ENCODE measurements around the gene ORMDL3.

The ORMDL3 gene, protein sequence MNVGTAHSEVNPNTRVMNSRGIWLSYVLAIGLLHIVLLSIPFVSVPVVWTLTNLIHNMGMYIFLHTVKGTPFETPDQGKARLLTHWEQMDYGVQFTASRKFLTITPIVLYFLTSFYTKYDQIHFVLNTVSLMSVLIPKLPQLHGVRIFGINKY

DNA sequence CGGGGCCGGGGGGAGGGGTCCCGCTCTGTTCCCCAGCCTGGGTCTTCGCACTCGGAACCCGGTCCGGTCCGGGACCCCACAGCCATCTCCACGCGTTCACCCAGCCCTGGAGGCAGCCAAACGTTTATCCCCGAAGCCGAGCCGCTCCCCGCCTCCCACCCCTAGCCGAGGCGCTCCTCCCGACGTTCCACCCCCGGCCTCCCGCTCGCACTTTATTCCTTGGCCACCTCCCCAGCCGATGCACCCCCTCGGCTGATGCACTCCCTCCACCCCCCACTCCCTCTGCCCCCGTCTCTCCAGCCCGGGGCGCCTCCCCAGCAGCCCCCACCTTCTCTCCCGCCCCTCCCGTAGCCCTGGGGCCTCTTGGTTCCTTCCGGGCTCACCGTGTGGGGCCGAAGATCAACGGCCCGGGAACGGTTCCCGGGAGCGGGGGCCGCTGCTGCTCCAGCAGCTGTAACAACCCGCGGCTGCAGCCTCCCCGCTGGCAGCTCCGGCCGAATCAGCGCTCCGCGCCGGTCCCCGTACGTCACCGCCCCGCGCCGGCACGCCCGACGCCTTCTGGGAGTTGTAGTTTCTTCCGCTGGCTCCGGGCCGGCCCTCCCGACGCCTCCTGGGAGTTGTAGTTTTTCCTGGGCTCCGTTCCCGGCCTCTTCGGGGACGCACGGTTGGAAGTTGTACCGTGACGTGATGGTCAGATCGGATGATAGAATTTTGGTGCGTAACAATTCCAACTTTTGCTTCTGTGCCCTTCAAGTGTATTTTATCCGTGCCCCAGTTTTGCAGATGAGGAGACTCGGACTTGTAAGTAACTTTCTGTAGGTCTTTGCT, at the start of gene ORMDL3, which contains the start of gene LRRC3C:
TSS of gene ORMDL3 (minus strand) at position 501 of the 828 bp plus-strand sequence. CDS start 3,398 bp downstream, outside the sequence.
TSS of gene LRRC3C (plus strand) at position 632 of the 828 bp plus-strand sequence. CDS start 13,792 bp downstream, outside the sequence.
- DNase-seq, result peak; percentile 94

GRCh38 chr17:39975801-39976200, 48.4 kb upstream of the ORMDL3 start:
- DNase-seq, result no peak

- DNase-seq, result no peak
These were observed 47.0 kb upstream of the ORMDL3 start for GRCh38 chr17:39974433-39974832.

- no peak for DNase-seq
These were observed 46.1 kb upstream of the ORMDL3 start for GRCh38 chr17:39973496-39973895.

DNA sequence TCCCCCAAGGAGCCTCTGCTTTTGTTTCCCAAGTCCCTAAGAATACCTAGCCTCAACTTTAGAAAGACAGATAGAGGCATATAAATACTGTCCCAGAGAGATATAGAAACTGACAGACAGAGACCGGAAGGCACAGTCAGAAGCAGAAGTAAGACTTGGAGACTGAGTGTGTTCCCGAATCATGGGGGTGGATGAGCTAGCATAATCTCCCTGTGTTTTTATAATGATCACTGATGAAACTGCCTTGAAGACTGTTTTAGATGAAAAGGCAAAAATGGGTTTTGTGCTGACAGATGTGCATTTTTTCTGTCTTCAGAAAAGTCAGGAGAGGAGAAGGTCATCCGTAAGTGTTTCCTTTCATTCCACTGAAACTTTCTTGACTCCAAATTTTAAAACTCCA, 44.9 kb upstream of the ORMDL3 start:
- DNase-seq, result no peak

GRCh38 chr17:39971076-39971603, 43.7 kb upstream of the ORMDL3 start:
- no peak for DNase-seq

DNA sequence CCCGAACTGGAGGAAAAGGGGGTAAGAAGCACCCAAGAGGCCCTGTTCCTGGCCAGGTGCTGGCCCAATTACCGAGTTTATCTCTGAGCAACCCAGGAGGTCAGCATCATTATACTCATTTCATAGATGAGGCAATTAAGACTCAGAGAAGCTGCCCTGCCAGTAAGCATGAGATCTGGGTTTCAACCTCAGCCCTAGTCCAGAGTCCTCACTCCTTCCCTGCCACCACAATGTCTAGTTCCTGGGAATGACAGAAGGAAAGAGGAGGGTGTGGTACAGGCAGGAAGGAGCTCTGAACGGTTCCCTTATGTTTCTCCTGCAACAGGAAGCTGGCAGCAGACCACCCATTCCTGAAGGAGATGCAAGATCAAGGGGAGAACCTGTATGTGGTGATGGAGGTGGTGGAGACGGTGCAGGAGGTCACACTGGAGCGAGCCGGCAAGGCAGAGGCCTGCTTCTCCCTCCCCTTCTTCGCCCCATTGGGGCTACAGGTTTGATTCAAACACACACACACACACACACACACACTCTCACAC, 42.8 kb upstream of the ORMDL3 start:
- DNase-seq, result no peak

DNA sequence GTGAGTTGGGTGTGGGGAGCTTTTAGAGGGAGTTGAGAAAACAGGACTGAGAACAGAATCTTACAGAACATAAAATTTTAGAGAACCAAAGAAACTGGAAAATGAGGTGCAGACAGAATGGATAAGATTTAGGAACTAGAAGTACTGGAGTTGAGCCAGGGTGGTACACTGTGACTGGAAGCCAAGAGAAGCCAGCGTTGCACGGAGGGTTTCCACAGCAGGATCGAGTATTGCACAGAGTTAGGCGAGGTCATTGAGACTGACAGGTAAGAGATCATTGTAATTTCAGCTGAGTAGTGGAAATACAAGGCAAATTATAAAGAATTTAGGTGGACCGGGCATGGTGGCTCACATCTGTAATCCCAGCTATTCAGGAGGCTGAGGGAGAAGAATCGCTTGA, 42.0 kb upstream of the ORMDL3 start:
- DNase-seq, result no peak

GRCh38 chr17:39968761-39969160, 41.4 kb upstream of the ORMDL3 start:
- no peak for DNase-seq

DNA sequence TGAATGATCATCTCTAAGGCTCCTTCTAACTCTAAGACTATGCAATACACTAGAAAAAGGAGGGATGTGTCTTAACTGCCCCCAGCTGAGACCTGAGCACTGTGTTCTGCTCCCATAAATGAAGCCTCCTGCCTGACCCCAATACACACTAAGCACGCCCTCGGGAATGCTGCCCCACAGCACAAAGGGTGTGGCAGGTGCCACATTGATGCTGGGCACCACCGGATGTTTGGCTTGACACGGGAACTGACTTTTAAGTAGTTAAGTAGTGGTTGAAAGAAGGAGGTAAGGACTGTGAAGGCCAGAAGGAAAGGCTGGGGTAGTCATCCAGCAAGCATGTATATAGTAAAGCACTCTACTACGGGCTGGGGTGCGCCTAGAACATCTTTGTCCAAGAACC, 39.4 kb upstream of the ORMDL3 start:
- no peak for DNase-seq

GRCh38 chr17:39965017-39965699, 37.8 kb upstream of the ORMDL3 start:
- DNase-seq, result no peak

- DNase-seq, result peak; percentile 45
These were observed 36.4 kb upstream of the ORMDL3 start for GRCh38 chr17:39963829-39964228.

GRCh38 chr17:39962642-39963220, 35.3 kb upstream of the ORMDL3 start, which contains the start of gene GSDMA:
TSS of gene GSDMA (plus strand) at chr17:39963004. CDS start at chr17:39965688, 2,684 bp downstream.
- no peak for DNase-seq

DNA sequence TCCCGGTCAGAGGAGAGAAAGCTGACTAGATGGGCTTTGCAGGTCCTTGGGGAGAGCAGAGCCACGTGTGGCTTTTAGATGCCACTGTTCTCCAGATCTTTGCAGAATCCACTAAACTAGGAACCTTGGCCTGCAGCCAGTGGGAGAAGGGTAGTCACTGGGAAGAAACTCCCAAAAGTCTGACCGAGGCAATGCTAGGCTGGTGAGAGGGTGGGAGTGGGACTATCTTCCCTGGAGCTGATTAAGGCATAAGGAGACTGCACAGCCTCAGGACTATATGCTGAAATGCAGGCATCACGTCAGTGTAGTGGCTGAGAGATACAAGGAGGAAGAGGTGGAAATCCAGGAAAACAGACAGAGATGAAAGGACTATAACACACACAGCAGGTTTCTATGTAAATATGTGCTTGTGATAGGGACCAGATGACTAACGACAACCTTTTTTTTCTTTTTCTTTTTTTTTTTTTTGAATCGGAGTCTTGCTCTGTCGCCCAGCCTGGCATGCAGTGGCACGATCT, 33.2 kb upstream of the ORMDL3 start:
- no peak for DNase-seq

DNA sequence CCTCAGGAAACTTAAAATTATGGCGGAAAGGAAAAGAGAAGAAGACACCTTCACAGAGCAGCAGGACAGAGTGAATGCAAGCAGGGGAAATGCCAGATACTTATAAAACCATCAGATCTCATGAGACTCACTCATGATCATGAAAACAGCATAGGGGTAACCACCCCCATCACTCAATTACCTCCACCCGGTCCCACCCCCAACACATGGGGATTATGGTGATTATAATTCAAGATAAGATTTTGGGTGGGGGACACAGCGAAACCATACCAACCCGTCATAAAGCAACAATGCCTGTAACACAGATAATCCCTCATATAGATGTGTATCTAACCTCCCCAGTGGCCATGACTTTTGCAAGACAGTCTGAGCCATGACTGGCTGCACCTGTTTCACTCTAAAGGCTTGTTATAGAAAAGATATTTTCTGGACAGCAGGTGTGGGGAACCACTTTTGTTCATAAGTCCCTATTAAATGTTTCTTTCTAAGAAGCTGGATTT, 28.4 kb upstream of the ORMDL3 start:
- no peak for DNase-seq

- no peak for DNase-seq
These were observed 27.5 kb upstream of the ORMDL3 start for GRCh38 chr17:39954876-39955275.

GRCh38 chr17:39953471-39953888, 26.1 kb upstream of the ORMDL3 start:
- DNase-seq, result no peak

GRCh38 chr17:39952680-39953470, 25.5 kb upstream of the ORMDL3 start:
- peak; percentile 96 for DNase-seq

GRCh38 chr17:39951924-39952679, 24.7 kb upstream of the ORMDL3 start:
- no peak for DNase-seq

- no peak for DNase-seq
These were observed 23.5 kb upstream of the ORMDL3 start for GRCh38 chr17:39950871-39951348.

Data from CD4-positive, alpha-beta T cell treated with Interleukin-12 subunit alpha and Interleukin-12 subunit beta, for 1 hour (primary cell).